NT2/D1 (cell line): ENCODE data around the gene CTSZ.
"Not testable (repeated sequence)": the region's sequence is repeated elsewhere in the genome, so short reads cannot be mapped to it uniquely, and the experiment has no call there.

Source experiments
- DNase-seq: peaks from one replicate; pipeline ENCODE4 v3.0.0-alpha.2; 2011; ENCODE audit warnings: low read depth, low spot score
- H3K27me3 ChIP-seq: 2 replicates; pipeline ENCODE4 v1.6.0; 2011; ENCODE audit warnings: mild to moderate bottlenecking; ENCODE audit not compliant: insufficient read length, insufficient read depth
- H3K36me3 ChIP-seq: 2 replicates; pipeline ENCODE4 v1.6.1; 2011; ENCODE audit warnings: mild to moderate bottlenecking, low read length, mixed read lengths; ENCODE audit not compliant: insufficient read depth, insufficient read length
- H3K4me1 ChIP-seq: 2 replicates; pipeline ENCODE4 v1.5.1; 2011; ENCODE audit not compliant: insufficient read depth, insufficient read length
- H3K4me3 ChIP-seq: 2 replicates; pipeline ENCODE4 v1.5.1; 2011; ENCODE audit warnings: low read depth; ENCODE audit not compliant: insufficient read length
- H3K9ac ChIP-seq: 2 replicates; pipeline ENCODE4 v1.6.0; 2011; ENCODE audit warnings: low read depth; ENCODE audit not compliant: insufficient read length
- H3K9me3 ChIP-seq: 2 replicates; pipeline ENCODE4 v1.5.1; 2011; ENCODE audit warnings: mild to moderate bottlenecking, low read length; ENCODE audit not compliant: insufficient read depth
- SUZ12 ChIP-seq: IDR thresholded peaks from 2 replicates; pipeline ENCODE4 v1.6.1; 2011; ENCODE audit not compliant: insufficient read length, insufficient read depth; ENCODE audit errors: extremely low read depth
- YY1 ChIP-seq: IDR thresholded peaks from 2 replicates; pipeline ENCODE4 v1.6.1; 2011; ENCODE audit not compliant: insufficient read length, insufficient read depth
- ZNF274 ChIP-seq: IDR thresholded peaks from 2 replicates; pipeline ENCODE4 v1.6.1; 2011; ENCODE audit warnings: mild to moderate bottlenecking, low read depth, low read length

The CTSZ gene

GRCh38 chr20:58973179-58973578, 33.9 kb downstream of the CTSZ start:
- peaks cover 13% of the 10 kb centered on the region for H3K9me3 ChIP-seq
- H3K36me3 ChIP-seq, result no peaks in the 10 kb centered on the region
- TF ChIP-seq SUZ12 (no peak), YY1 (no peak), ZNF274 (no peak)
- no peaks in the 10 kb centered on the region for H3K27me3 ChIP-seq
- no peak overlapping the region for H3K9ac ChIP-seq
- H3K4me3 ChIP-seq, result no peak overlapping the region
- H3K4me1 ChIP-seq, result no peaks in the 10 kb centered on the region
- DNase-seq, result no peak

- DNase-seq, result no peak
- Histone ChIP-seq H3K9me3 (peaks cover 13% of the 10 kb centered on the region), H3K4me3 (no peak overlapping the region), H3K27me3 (no peaks in the 10 kb centered on the region), H3K4me1 (no peaks in the 10 kb centered on the region), H3K36me3 (no peaks in the 10 kb centered on the region), H3K9ac (no peak overlapping the region)
- TF ChIP-seq SUZ12 (no peak), YY1 (no peak), ZNF274 (no peak)
Observed at GRCh38 chr20:58971429-58971828, 35.6 kb downstream of the CTSZ start.

GRCh38 chr20:58970146-58970545, 36.9 kb downstream of the CTSZ start:
- Histone ChIP-seq H3K9me3 (peaks cover 1% of the 10 kb centered on the region), H3K4me3 (no peak overlapping the region), H3K4me1 (peaks cover 5% of the 10 kb centered on the region), H3K9ac (no peak overlapping the region), H3K36me3 (no peaks in the 10 kb centered on the region), H3K27me3 (no peaks in the 10 kb centered on the region)
- no peak for TF ChIP-seq YY1
- DNase-seq, result no peak

- Histone ChIP-seq H3K4me1 (peaks cover 5% of the 10 kb centered on the region), H3K4me3 (no peak overlapping the region), H3K36me3 (no peaks in the 10 kb centered on the region), H3K9me3 (no peaks in the 10 kb centered on the region), H3K9ac (no peak overlapping the region), H3K27me3 (no peaks in the 10 kb centered on the region)
- DNase-seq, result no peak
- TF ChIP-seq YY1 (no peak), SUZ12 (no peak), ZNF274 (no peak)
Observed at GRCh38 chr20:58969439-58969838, 37.6 kb downstream of the CTSZ start.

GRCh38 chr20:58967652-58968429, 39.2 kb downstream of the CTSZ start:
- Histone ChIP-seq H3K9me3 (no peaks in the 10 kb centered on the region), H3K9ac (no peak overlapping the region), H3K4me1 (peaks cover 8% of the 10 kb centered on the region), H3K27me3 (no peaks in the 10 kb centered on the region), H3K36me3 (no peaks in the 10 kb centered on the region), H3K4me3 (no peak overlapping the region)
- no peak for TF ChIP-seq ZNF274
- no peak for TF ChIP-seq YY1
- TF ChIP-seq SUZ12, result no peak
- no peak for DNase-seq

GRCh38 chr20:58965270-58966064, 41.6 kb downstream of the CTSZ start:
- no peak overlapping the region for H3K4me3 ChIP-seq
- H3K4me1 ChIP-seq, result peaks cover 8% of the 10 kb centered on the region
- no peak for DNase-seq
- no peak overlapping the region for H3K9ac ChIP-seq
- TF ChIP-seq SUZ12 (no peak), YY1 (no peak), ZNF274 (no peak)
- H3K36me3 ChIP-seq, result no peaks in the 10 kb centered on the region
- H3K9me3 ChIP-seq, result no peaks in the 10 kb centered on the region
- no peaks in the 10 kb centered on the region for H3K27me3 ChIP-seq

- not testable (repeated sequence) for H3K36me3 ChIP-seq, H3K4me3 ChIP-seq, DNase-seq, H3K27me3 ChIP-seq, H3K9me3 ChIP-seq, H3K9ac ChIP-seq
- peaks cover 11% of the 10 kb centered on the region for H3K4me1 ChIP-seq
Observed at GRCh38 chr20:58963922-58964321, 43.1 kb downstream of the CTSZ start.
